GM21528 (cell line): ENCODE data around the gene AGAP3.

Experiments used
- ATAC-seq: cut with Tn5 transposase; IDR thresholded peaks from one replicate; pipeline ENCODE4 v1.9.1; 2021; ENCODE audit warnings: mild to moderate bottlenecking, moderate library complexity; ENCODE audit not compliant: unreplicated experiment, low FRiP score

AGAP3 gene

DNA sequence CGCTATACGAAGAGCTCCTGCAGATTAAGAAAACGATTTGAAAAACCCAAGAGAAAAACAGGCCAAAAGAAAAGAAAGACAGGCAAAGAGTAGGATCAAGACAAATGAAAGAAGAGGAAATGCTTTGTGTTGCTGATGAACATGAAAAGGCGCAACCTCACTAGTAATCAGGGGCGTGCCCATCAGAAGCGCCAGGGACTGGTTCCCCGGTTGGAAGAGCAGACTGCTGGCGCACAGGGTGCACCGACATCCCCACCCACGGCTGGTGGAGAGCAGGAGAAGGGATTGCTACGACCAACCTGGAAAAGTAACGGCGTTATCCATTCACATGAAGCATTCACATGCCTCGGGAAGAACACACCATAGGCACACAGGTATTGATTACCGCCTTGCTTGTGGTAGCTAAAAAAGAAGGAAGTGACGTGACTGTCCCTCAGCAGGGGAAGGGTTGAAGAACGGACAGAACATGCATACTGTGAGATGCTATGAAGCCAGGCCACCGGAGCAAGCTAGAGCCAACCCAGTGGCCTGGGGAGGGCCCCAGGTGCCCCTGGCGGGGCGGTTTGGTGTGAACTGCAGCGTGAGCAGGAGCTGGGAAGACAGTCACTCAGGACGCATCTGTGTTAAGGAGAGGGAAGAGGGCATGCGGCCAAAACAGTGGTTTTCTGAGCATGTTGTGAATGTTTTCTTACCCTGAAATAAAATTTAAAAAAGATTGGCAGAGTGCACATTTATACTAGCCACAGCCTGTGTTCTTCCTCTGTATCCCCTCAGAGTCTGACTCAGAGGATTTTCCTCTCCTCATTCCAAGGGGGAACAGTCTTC is 18.3 kb downstream of the AGAP3 start:
- ATAC-seq = no peak

DNA sequence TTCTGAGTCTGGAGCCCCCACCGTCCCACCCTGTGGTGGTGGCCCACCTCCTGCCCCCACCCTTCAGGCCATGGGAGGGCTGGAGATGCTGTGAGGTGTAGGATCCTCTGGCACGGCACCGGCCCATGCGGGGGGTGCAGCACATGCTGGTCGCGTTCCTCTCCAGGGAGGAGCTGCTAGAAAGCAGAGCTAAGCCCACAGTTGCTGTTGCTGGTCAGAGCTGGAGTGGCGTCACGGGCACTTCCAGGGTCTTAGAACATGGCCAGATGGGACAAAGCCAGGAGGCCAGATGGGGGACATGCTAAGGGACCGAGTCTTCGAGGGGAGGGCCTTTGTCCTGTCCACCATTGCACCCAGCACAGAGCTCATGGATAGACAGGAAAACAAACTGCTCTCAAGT is 21.6 kb downstream of the AGAP3 start:
- no peak for ATAC-seq

GRCh38 chr7:151109094-151110048 is 23.1 kb downstream of the AGAP3 start:
- ATAC-seq = no peak

DNA sequence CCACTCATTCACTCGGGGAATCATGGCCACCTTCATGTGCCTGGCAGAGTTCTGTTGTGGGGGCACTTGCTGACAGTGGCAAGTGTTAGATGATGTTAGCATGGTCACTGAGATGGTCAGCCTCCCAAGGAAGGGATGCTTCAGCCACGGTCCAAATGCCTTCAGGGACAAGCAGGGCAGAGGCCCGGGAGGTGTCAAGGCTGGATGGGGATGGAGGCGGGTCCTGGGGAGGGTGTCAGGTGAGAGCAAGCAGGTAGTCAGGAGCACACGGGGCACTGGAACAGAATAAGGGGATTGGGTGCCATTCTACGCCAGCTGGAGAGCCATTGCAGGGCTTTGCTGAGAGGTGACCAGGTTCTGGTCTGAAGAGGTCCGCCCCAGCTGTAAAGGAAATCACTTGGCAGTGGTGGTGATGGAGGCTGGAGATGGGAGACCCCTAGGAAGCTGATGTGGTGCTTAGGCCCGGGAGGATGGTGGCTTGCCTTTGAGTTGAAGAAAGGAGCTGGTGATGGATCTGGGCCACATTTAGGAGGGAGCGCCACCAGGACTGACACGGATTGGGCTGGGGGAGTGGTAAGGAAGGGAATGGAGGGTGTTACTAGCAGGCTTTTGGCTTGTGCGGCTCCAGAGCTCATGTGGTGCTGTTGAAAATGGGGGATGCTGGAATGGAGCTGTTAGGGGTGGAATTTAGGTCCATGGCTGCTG is 24.1 kb downstream of the AGAP3 start:
- ATAC-seq = no peak

DNA sequence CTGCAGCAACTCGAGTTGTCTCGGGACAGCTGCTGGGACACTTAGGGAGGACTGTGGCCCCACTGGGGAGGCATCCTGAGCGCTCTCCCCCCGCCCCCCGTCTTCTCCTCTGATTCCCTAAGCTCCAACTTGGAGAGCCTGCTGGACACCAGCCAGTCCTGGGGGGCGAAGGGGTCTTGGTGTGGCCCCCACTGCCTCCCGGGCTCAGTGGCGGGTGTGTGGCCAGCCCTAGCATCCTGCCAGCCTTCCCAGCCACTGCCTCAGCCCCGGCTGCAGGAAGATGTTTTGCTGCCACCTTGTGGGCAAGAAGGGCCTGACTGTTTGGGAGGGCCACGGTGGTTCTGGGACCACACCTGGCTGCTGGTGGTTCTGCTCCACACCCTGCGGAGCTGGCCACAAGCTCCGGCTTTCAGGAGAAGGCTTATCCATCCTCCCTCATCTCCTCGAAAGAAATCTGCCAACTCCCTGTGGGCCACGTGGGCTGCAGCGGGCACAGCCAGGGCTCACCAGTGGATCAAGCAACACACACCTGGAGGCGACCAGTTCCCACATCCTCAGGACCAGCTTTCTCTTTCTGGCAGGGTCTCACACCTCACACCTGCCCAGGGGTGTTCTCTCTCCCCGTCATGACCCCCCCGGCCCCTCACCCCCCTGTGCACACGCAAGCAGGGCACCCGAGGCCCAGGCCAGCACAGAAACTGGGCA is 24.8 kb downstream of the AGAP3 start:
- peak; percentile 74 for ATAC-seq

DNA sequence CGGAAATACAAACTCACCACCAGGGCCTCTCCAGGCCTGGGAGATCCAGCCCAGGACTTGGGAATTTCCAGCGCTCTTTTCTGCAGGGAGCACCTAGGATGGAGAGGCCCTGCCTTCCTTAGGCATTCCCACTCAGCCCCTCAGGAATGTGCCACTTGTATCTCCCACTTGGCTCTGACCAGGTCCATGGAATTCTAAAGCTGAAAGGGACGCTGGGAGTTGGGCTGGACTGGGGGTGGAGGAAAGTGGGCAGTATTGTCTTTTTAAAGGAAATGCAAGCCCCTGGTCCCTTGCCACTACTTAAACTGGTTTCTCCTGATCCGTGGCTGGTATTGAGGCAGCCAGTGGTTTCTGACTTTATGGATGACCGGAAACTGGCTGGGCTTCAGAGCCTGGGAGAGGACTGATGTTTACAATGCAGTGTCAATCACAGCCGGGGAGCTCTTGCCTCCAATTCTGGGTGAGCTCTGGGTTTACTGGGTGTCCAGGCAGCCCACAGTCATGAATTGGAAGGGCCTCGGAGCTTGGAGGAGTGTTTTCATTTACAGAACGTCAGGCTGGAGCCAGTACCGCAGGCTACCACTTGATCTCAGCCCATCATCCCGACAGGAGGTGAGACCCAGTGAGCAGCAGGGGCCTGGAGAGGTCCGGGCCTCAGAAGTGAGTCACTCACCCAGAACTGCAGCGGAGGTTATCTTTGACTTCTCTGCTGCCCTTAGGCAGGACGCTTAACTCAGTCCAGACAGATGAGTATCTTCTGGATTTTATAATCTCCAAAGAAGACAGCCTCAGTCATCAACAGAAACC is 27.3 kb downstream of the AGAP3 start:
- ATAC-seq = no peak

DNA sequence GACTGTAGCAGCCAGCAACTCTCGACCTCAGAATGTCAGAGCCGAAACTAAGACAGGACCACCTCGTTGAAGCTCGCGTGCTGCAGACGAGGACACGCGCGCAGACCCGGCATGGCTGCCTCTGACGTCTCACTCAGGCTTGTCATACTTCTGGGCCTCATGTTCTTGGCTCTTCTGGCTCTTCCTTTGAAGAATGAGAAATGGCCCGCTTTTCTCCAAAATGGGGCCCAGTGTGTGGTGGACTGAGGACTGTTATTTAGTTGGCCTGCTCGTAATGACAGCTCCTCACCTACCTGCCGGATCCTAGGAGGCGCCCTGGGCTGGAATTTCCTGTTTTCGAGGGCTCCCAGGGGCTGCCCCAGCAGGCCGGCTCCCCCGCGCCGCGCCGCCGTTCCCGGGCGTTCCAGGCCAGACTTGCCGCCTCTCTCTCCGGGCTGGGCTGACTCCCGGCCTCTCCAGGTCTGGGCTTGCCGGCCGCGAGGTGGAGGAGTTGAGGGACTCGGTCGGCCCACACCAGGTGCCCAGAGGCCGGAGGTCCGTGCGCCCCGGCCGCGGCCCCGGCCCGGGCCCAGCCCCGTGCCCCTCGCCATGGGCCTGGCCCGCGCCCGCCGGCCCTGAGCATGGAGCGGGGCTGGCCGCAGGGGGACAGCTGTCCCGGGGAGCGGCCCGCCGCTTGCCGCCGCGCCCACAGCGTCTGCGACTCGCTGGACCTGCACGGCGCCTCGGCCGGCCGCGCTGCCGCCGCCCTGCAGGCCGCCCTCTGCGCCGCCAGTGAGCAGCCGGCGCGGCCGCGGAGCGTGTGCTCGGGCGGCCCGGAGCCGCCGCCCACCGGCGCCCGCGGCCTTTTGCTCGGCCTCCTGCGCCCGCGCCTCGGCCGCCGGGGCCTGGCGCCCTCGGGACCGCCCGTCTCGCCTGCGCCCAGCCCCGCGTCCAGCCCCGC is 28.1 kb downstream of the AGAP3 start:
- ATAC-seq = no peak

DNA sequence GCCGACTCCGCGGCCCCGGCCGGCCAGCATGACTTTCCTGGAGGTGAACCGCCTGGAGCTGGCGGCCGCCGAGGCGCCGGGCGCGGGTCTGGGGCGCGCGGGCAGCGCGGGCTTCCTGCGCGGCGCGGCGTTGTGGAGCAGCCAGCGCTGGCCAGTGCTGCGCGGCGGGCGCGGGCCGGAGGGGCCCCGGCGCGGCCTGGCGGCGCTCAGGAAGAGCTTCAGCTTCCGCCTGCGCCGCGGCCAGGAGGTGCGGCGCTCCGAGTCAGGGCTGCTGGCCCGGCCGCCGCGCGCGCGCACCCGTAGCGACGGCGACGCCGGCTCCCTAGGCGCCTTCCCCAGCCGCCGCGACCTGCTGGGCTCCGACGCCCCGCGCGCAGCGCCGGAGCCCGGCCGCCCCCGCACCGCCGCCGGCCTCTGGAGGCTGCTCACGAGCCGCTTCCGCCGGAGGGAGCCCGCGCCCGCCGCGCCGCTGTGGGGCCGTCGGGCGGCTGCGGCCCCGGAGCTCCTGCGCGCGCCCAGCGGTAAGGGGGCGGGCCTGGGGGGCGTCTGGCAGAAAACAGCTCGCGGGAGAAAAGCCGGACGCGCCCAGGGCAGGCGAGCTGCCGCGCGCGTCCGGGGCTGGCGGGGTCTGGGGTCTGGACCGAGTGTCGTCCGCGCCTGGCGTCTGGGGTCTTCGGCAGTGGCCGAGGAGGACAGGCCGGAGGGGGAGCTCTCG is 29.0 kb downstream of the AGAP3 start:
- no peak for ATAC-seq

DNA sequence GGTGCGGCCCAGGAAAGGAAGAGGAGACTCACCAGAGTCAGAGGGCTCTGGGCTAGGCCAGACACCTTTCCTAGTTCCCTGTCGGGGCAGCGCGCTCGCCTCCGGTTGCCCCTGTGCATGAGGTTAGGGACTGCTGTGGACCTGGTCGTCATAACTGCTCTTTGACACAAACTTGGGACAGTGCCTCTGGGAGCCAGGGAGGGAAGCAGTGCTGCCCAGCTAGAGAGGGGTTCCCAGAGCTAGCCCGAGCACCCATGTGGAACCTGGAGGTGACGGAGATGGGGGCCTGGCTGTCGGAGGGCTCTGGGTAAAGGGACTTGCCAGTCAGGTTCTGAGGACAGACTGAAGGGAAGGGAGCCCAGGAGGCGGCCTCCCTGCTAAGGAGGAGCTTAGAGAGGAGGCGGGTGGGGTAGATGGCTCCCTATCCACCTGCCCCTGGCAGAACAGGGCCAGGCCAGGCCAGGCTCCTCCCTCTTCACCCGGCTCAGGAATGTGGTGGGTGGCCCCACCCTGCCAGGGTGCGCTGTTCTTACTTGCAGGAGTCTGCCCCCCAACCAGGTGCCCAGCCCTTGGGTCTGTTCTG is 29.7 kb downstream of the AGAP3 start:
- no peak for ATAC-seq

- ATAC-seq = no peak
Observed at GRCh38 chr7:151116603-151117440, 30.5 kb downstream of the AGAP3 start.

GRCh38 chr7:151117565-151117964 is 31.3 kb downstream of the AGAP3 start:
- no peak for ATAC-seq

GRCh38 chr7:151118108-151119054 is 32.1 kb downstream of the AGAP3 start:
- no peak for ATAC-seq

GRCh38 chr7:151119055-151119415 is 32.8 kb downstream of the AGAP3 start:
- no peak for ATAC-seq

DNA sequence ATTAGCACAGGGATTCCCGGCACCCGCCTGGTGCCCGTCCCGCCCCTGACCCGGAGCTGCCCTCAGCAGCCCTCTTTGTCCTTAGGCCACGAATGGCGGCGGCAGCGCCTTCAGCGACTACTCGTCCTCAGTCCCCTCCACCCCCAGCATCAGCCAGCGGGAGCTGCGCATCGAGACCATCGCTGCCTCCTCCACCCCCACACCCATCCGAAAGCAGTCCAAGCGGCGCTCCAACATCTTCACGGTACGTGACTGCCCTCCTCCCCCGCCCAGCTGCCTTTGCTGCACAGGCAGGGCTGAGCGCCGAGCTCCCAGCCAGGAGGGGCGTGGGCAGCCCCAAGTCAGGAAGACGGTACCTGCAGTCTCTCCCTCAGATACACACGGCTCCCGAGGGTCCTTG is 33.6 kb downstream of the AGAP3 start:
- no peak for ATAC-seq

GRCh38 chr7:151120896-151121295 is 34.6 kb downstream of the AGAP3 start:
- ATAC-seq = no peak
